Measurements from ENCODE around the gene RPS6KA5. TPM values are rescaled to one million over a fixed set of nuclear protein-coding genes. Genes with fewer than 3 reads are reported as not detected.

The RPS6KA5 gene
- total RNA-seq, 1 donor from 2014 or later = 4.4 TPM

DNA sequence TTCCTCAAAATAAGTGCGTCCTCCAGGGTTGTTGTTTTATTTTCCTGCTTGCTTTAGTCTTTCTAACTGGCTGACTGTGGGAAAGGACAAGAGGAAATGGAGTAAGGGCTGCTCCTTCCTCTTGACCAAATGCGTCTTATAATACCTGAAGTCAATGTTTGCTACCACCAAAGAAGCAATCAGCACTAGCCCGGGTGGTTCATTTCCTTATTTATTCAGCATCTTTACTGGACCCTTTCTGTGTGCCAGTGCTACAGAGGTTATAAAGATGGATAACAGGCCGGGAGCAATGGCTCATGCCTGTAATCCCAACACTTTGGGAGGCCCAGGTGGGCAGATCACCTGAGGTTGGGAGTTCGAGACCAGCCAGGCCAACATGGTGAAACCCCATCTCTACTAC, 15.1 kb upstream of the RPS6KA5 start:
- no peaks in the 10 kb centered on the region for H3K27me3 Mint-ChIP-seq
- H3K27ac Mint-ChIP-seq = no peak overlapping the region
- no peak for DNase-seq (ENCODE audit: low spot score, unreplicated experiment)
- TF ChIP-seq CTCF (IDR thresholded peaks at IDR 0.05; ENCODE audit: unreplicated experiment) = no peak
- H3K4me1 Mint-ChIP-seq (ENCODE audit: low read depth) = no peaks in the 10 kb centered on the region
- peaks cover 2% of the 10 kb centered on the region for H3K9me3 Mint-ChIP-seq (ENCODE audit: low read depth)
- H3K36me3 Mint-ChIP-seq (ENCODE audit: insufficient read depth) = no peaks in the 10 kb centered on the region
- no peak overlapping the region for H3K4me3 Mint-ChIP-seq (ENCODE audit: low read depth)

DNA sequence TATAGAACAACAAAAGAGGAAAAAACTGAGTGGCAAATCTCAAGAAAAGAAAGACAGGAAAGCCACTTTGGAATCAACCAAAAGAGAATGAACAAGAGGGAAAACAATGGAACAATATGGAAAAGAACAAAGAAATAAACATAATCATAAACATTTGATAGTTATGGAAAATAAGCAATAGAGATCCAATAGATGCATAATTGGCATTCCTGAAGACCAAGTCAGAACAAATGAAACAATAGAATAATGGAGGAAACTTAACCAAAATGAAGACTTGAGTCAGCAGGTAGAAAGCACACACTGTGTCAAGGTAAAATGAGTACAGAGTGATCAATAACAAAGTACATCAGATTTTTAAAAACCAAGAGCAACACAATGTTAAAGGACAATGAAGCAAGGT, 10.1 kb upstream of the RPS6KA5 start:
- Mint-ChIP-seq H3K4me1 (ENCODE audit: low read depth) (no peaks in the 10 kb centered on the region), H3K36me3 (ENCODE audit: insufficient read depth) (no peaks in the 10 kb centered on the region), H3K27ac (no peak overlapping the region), H3K27me3 (no peaks in the 10 kb centered on the region), H3K9me3 (ENCODE audit: low read depth) (peaks cover 5% of the 10 kb centered on the region), H3K4me3 (ENCODE audit: low read depth) (no peak overlapping the region)
- DNase-seq (ENCODE audit: low spot score, unreplicated experiment) = no peak
- TF ChIP-seq CTCF (IDR thresholded peaks at IDR 0.05; ENCODE audit: unreplicated experiment) = no peak

DNA sequence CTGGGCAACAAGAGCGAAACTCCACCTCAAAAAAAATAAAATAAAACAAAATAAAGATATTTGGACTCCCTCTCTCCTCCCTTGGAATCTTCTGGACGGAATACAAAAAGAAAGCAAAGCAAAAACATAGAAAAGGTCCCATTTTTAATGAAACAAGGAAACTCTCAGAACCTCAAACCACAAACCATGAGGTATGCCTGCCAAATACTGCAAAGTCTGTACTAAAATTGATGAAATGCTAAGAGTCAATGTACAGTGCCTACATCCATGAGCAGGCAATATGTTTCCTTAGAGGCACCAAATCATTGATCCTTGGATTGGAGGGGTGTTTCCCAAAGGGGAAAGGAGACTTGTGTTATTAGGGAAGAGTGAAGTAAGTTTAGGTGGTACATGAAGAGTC, 8.2 kb upstream of the RPS6KA5 start:
- DNase-seq (ENCODE audit: low spot score, unreplicated experiment) = no peak
- Mint-ChIP-seq H3K27ac (no peak overlapping the region), H3K36me3 (ENCODE audit: insufficient read depth) (no peaks in the 10 kb centered on the region), H3K4me3 (ENCODE audit: low read depth) (no peak overlapping the region), H3K9me3 (ENCODE audit: low read depth) (peaks cover 5% of the 10 kb centered on the region), H3K27me3 (no peaks in the 10 kb centered on the region), H3K4me1 (ENCODE audit: low read depth) (no peaks in the 10 kb centered on the region)
- no peak for TF ChIP-seq CTCF (IDR thresholded peaks at IDR 0.05; ENCODE audit: unreplicated experiment)

DNA sequence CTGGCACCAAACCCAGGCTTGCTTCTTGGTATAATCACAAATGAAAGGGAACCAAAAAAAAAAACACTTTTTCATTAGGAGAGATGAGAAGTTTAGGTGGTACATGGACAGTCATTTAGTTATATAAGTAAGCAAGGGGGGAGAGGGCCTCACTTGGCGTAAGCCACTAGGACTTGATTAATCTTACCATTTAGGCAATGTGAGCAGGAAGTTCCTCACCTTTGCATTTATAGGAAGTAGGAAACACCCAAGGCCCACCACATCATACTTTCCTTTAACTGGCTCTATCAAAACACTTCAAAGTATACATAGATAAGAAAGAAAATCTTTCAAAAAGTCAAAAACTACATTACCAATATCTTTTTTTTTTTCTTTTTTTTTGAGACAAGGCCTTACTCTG, 6.7 kb upstream of the RPS6KA5 start:
- Mint-ChIP-seq H3K36me3 (ENCODE audit: insufficient read depth) (no peaks in the 10 kb centered on the region), H3K27ac (no peak overlapping the region), H3K4me3 (ENCODE audit: low read depth) (no peak overlapping the region), H3K27me3 (no peaks in the 10 kb centered on the region), H3K4me1 (ENCODE audit: low read depth) (no peaks in the 10 kb centered on the region), H3K9me3 (ENCODE audit: low read depth) (peaks cover 5% of the 10 kb centered on the region)
- no peak for DNase-seq (ENCODE audit: low spot score, unreplicated experiment)
- TF ChIP-seq CTCF (IDR thresholded peaks at IDR 0.05; ENCODE audit: unreplicated experiment) = no peak

DNA sequence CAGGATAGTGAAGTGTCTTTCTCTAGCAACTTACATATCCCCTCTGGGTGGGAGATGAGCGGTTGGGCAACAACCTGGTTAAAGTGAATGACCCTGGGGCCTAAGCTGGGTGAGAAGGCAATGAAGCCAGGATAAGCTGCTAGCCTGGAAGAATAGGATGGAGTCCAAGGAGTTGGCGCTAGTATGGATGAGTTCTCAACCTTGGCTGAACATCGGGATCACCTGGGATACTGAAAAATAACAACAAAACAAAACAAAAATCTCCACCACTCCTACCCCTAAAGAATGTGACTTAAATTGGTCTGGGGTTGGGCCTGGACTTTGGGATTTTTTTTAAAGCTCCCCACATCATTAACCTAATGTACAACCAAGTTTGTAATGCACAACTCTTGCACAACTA, 4.8 kb upstream of the RPS6KA5 start:
- DNase-seq (ENCODE audit: low spot score, unreplicated experiment) = no peak
- Mint-ChIP-seq H3K27me3 (no peaks in the 10 kb centered on the region), H3K27ac (no peak overlapping the region), H3K36me3 (ENCODE audit: insufficient read depth) (no peaks in the 10 kb centered on the region), H3K4me3 (ENCODE audit: low read depth) (no peak overlapping the region), H3K4me1 (ENCODE audit: low read depth) (no peaks in the 10 kb centered on the region), H3K9me3 (ENCODE audit: low read depth) (peaks cover under 1% of the 10 kb centered on the region)
- TF ChIP-seq CTCF (IDR thresholded peaks at IDR 0.05; ENCODE audit: unreplicated experiment) = no peak
